Stimulated activated CD4-positive, alpha-beta T cell treated with anti-CD3 and anti-CD28 coated beads, Interleukin-12 subunit alpha, Interleukin-12 subunit beta, amount 100 ng/mL, for 4 hours (primary cell): Measurements from ENCODE around the gene KLHL3.

Experiments used
- DNase-seq: peaks from one replicate; pipeline ENCODE4 v3.0.0-alpha.2; 2020

Gene KLHL3

GRCh38 chr5:137630216-137630971 lies 105.5 kb downstream of the KLHL3 start:
- no peak for DNase-seq

GRCh38 chr5:137629646-137630045 lies 106.2 kb downstream of the KLHL3 start:
- no peak for DNase-seq

- DNase-seq = no peak
Observed at GRCh38 chr5:137627706-137628105, 108.2 kb downstream of the KLHL3 start.

- DNase-seq = no peak
Observed at GRCh38 chr5:137627293-137627692, 108.6 kb downstream of the KLHL3 start.

- no peak for DNase-seq
Observed at GRCh38 chr5:137624786-137625349, 111.0 kb downstream of the KLHL3 start.

GRCh38 chr5:137622850-137623249 lies 113.0 kb downstream of the KLHL3 start:
- no peak for DNase-seq

- no peak for DNase-seq
Observed at GRCh38 chr5:137621861-137622823, 113.7 kb downstream of the KLHL3 start.

GRCh38 chr5:137621306-137621705 lies 114.6 kb downstream of the KLHL3 start:
- no peak for DNase-seq

GRCh38 chr5:137619191-137619870 lies 116.6 kb downstream of the KLHL3 start:
- DNase-seq = no peak

- no peak for DNase-seq
Observed at GRCh38 chr5:137618476-137618875, 117.4 kb downstream of the KLHL3 start.

- DNase-seq = no peak
Observed at GRCh38 chr5:137617528-137618205, 118.2 kb downstream of the KLHL3 start.

- DNase-seq = no peak
Observed at GRCh38 chr5:137616046-137616445, 119.8 kb downstream of the KLHL3 start.

- DNase-seq = no peak
Observed at GRCh38 chr5:137615171-137615775, 120.6 kb downstream of the KLHL3 start.

- no peak for DNase-seq
Observed at GRCh38 chr5:137613554-137614265, 122.2 kb downstream of the KLHL3 start.

- DNase-seq = no peak
Observed at GRCh38 chr5:137612576-137612975, 123.3 kb downstream of the KLHL3 start.

- no peak for DNase-seq
Observed at GRCh38 chr5:137611794-137612435, 124.0 kb downstream of the KLHL3 start.

GRCh38 chr5:137611011-137611580 lies 124.8 kb downstream of the KLHL3 start:
- DNase-seq = no peak

GRCh38 chr5:137610598-137610997 lies 125.3 kb downstream of the KLHL3 start:
- DNase-seq = no peak

GRCh38 chr5:137609127-137609526 lies 126.8 kb downstream of the KLHL3 start:
- no peak for DNase-seq

GRCh38 chr5:137607771-137608170 lies 128.1 kb downstream of the KLHL3 start:
- no peak for DNase-seq
